ENCODE data around the gene LAMA3. TPM values are rescaled to one million over a fixed set of nuclear protein-coding genes. Genes with fewer than 3 reads are reported as not detected.

LAMA3 gene
- total and polyA plus RNA-seq, 12 donors, result 0.89 to 5.3 (median 3.3) TPM

- DNase-seq (no peak), ATAC-seq (peak in 3 of 8 donors; percentile 35 to 55 (median 52))
- intact Hi-C loops (cut with DNase I), result no loop called here
- Histone ChIP-seq H3K36me3 (peaks cover 0 to 8% (median 0%) of the 10 kb centered on the region in 9 donors), H3K4me1 (peaks cover 0 to 21% (median 14%) of the 10 kb centered on the region in 9 donors), H3K4me3 (no peak overlapping the region), H3K9me3 (no peaks in the 10 kb centered on the region), H3K27ac (peak overlapping the region in 1 of 10 donors; percentile 18), H3K27me3 (no peaks in the 10 kb centered on the region)
- 88 to 96% methylated on average over 3 of the region's 3 CpGs for WGBS, 2 donors
- TF ChIP-seq CTCF (IDR thresholded peaks at IDR 0.05), result no peak
These were observed 194.1 kb downstream of the LAMA3 start for GRCh38 chr18:23883277-23883790.

- no peaks in the 10 kb centered on the region for H3K36me3 ChIP-seq
- intact Hi-C loops (cut with DNase I), result no loop called here
- no peaks in the 10 kb centered on the region for H3K27me3 ChIP-seq
- peak overlapping the region in 6 of 10 donors; percentile 10 to 72 (median 33) for H3K27ac ChIP-seq
- H3K9me3 ChIP-seq, result no peaks in the 10 kb centered on the region
- no peak for TF ChIP-seq CTCF (IDR thresholded peaks at IDR 0.05)
- WGBS, 2 donors, result 90 to 94% methylated on average over 13 of the region's 13 CpGs
- no peak for DNase-seq
- ATAC-seq, result no peak
- H3K4me3 ChIP-seq, result no peak overlapping the region
- peaks cover 0 to 21% (median 14%) of the 10 kb centered on the region in 9 donors for H3K4me1 ChIP-seq
These were observed 195.6 kb downstream of the LAMA3 start for GRCh38 chr18:23884681-23885375.

- Histone ChIP-seq H3K27ac (no peak overlapping the region), H3K36me3 (peaks cover 0 to 2% (median 0%) of the 10 kb centered on the region in 9 donors)
- intact Hi-C loops (cut with DNase I), result no loop called here
These were observed 196.5 kb downstream of the LAMA3 start for GRCh38 chr18:23885750-23886149.

GRCh38 chr18:23887035-23887434, 197.8 kb downstream of the LAMA3 start:
- H3K27ac ChIP-seq, result no peak overlapping the region

More at GRCh38 chr18:23885750-23886149, 196.5 kb downstream of the LAMA3 start:
- Histone ChIP-seq H3K27me3 (no peaks in the 10 kb centered on the region), H3K9me3 (no peaks in the 10 kb centered on the region), H3K4me1 (peaks cover 0 to 21% (median 14%) of the 10 kb centered on the region in 9 donors), H3K4me3 (no peak overlapping the region)
- 68 to 69% methylated on average over 2 of the region's 2 CpGs for WGBS, 2 donors
- TF ChIP-seq CTCF (IDR thresholded peaks at IDR 0.05), result no peak
- DNase-seq (no peak), ATAC-seq (no peak)

More at GRCh38 chr18:23887035-23887434, 197.8 kb downstream of the LAMA3 start:
- H3K4me3 ChIP-seq, result no peak overlapping the region
- intact Hi-C loops (cut with DNase I), result no loop called here
- H3K27me3 ChIP-seq, result no peaks in the 10 kb centered on the region
- H3K36me3 ChIP-seq, result peaks cover 0 to 4% (median 0%) of the 10 kb centered on the region in 9 donors
- peaks cover 0 to 21% (median 14%) of the 10 kb centered on the region in 9 donors for H3K4me1 ChIP-seq
- TF ChIP-seq CTCF (IDR thresholded peaks at IDR 0.05), result no peak
- WGBS, 2 donors, result 81 to 88% methylated on average over 3 of the region's 3 CpGs
- DNase-seq (no peak), ATAC-seq (no peak)
- H3K9me3 ChIP-seq, result no peaks in the 10 kb centered on the region

Measured in heart right ventricle (tissue), 16 donors.